NOMO-1 treated with DMSO at 0.1 percent for 48 hours (cell line): ENCODE results near the gene SLC34A1.
"Not testable (repeated sequence)": the region's sequence is repeated elsewhere in the genome, so short reads cannot be mapped to it uniquely, and the experiment has no call there.

ENCODE experiments used
- DNase-seq: peaks from one replicate; lab custom pipeline; 2025; ENCODE audit not compliant: unreplicated experiment; lab: John Stamatoyannopoulos, UW

SLC34A1 gene

DNA sequence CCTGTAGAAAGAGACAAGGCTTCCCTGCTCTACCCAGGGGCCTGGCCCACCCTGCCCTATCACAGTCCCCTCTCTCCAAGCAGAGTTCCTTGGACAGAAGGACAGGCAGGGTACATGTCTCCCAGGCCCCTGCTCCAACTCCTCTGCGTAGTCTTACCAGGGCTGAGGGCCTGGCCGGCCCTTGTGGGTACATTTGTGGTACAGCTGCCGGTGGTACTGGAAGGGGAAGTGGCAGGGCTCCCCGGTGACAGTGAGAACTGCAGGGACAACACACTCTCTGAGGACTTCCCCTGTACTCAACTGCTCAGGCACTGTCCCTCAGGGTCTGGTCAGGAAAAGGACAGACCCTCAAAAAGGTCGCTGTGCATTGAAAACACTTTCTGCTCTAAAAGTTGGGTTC lies 21.6 kb downstream of the SLC34A1 start:
- peak; percentile 89 for DNase-seq

DNA sequence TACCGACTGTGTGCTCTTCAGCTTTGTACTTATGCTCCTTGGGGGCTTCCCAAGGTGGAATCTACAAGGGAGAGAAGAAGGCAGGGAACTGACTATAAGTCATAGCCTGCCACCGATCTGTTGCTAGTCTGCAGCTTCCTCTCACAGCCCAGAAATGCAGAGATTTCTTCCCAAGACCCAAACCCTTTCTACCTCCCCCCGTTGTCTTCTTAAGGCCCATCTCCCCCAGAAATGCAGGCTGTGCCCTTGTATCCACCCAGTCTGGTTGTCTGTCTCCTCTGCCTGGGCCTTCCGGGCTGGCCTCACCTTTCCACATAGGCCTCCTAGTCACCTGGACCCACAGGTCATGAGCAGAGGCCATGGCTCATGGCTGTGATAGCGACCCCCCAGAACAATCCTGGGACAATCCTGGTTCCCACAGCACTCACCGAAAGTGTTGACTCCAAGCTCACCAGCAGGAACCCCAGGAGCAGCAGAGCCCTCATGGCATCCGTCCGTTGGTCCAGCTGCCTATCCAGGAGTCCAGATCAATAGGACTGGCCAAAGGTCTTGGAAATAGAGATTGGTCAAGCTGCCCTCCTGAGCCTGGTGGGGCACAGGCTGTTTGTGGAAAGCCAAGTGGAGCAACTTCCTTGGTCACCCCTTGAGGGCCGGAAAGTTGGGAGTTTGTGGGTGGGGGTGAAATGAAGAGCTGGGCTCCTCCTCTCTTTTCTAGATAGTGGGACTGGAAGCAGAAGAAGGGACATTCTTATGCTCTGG lies 25.0 kb downstream of the SLC34A1 start, which contains the start of gene F12:
Gene F12, minus strand, starts transcription at position 522 of the 759 bp plus-strand sequence. Its CDS starts 37 bp downstream, at position 485.
- DNase-seq: no peak

DNA sequence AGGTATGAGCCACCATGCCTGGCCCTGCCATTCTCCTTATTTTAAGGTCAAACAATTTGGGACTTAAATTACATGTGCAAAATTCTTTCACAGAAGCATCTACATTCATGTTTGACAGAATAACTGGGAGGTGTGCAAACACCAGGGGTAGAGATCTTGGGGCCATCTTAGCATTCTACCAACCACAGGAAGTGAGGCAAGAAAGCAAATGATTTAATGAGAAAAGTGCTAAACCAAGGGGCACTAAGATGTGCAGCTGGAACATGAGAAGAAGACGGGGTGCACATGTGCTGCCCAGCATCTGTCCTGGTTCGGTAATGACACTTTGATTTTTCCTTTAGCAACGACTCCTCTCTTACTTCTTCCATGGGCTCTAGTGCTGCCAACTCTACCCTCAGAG lies 26.3 kb downstream of the SLC34A1 start:
- peak; percentile 44 for DNase-seq

DNA sequence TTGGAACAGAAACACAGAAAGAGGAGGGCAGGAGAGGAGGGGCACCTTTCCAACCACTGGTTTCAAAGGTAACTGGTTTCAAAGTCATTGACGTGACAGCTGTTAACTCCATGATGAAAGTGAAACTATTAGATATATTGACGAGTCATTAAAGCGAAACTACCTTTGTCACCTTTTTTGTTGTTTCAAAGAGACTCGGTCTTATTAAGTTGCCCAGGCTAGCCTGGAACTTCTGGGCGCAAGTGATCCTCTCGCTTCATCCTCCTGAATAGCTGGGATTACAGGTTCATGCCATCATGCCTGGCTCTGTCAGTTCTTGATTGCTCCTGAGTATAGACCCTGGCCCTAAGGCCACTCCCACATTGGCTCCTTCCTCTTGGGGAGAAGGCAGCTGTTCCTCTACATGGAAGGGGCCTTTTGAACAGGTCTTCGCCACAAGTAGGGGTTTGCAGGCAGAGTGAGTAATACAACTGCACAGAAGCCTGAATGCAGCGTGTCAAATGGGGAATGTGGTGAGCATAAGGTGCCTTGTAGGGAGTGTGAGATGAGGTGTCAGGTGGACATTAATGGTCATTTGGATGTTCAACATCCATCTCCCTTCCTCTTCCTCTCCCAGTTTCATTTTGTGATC lies 28.5 kb downstream of the SLC34A1 start:
- DNase-seq: no peak

DNA sequence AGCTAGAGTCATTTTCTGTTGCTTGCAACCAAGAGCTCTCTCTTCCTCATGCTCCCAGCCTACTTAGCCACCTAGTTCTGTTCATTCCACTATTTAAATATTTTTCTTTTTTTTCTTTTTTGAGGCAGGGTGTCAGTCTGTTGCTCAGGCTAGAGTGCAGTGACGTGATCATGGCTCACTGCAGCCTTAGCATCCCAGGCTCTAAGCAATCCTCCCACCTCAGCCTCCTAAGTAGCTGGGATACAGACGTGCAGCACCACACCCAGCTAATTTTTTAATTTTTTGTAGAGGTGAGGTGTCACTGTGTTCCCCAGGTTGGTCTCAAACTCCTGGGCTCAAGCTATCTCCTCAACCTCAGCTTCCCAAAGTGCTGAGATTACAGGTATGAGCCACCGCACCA lies 30.2 kb downstream of the SLC34A1 start:
- no peak for DNase-seq

DNA sequence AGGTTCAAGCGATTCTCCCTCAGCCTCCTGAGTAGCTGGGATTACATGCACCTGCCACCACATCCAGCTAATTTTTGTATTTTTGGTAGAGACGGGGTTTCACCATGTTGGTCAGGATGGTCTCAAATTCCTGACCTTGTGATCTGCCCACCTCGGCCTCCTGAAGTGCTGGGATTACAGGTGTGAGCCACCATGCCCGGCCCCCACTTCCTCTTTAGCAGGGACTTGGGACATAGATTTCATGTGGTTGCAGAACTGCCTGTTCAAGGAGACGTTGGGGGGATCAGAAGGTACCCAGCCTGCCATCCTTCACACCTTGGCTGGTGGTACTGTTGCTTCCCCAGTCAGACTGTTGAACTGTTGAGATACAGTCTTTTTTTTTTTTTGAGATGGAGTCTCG lies 32.8 kb downstream of the SLC34A1 start:
- not testable (repeated sequence) for DNase-seq

DNA sequence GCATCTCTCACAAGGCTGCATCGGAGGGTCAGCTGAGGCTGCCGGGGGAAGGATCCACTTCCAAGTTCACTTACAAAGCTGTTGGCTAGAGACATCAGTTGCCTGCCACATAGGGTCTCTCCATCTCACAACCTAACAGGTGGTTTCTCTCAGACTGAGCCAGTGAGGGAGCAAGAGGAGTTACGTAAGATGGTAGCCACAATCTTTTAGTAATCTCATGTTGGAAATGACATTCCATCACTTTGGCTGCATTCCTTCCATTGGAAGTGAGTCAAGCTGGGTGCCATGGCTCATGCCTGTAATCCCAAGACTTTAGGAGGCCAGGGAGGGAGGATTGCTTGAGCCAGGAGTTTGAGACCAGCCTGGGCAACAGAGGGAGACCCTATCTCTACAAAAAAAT lies 34.8 kb downstream of the SLC34A1 start:
- DNase-seq: no peak

DNA sequence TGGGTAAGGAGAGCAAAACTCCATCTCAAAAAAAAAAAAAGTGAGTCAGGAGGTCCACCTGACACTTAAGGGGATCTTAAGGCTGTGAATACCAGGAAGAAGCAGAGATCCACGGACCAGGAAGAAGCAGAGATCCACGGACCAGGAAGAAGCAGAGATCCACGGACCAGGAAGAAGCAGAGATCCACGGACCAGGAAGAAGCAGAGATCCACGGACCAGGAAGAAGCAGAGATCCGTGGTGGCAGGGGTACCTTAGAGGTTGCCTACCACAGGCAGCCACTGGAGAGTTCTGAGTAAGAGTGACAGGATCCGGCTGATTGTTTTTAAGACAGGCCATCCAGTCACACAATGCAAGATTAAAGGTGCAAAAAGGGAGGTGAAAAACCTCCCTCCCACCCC lies 36.2 kb downstream of the SLC34A1 start:
- not testable (repeated sequence) for DNase-seq

DNA sequence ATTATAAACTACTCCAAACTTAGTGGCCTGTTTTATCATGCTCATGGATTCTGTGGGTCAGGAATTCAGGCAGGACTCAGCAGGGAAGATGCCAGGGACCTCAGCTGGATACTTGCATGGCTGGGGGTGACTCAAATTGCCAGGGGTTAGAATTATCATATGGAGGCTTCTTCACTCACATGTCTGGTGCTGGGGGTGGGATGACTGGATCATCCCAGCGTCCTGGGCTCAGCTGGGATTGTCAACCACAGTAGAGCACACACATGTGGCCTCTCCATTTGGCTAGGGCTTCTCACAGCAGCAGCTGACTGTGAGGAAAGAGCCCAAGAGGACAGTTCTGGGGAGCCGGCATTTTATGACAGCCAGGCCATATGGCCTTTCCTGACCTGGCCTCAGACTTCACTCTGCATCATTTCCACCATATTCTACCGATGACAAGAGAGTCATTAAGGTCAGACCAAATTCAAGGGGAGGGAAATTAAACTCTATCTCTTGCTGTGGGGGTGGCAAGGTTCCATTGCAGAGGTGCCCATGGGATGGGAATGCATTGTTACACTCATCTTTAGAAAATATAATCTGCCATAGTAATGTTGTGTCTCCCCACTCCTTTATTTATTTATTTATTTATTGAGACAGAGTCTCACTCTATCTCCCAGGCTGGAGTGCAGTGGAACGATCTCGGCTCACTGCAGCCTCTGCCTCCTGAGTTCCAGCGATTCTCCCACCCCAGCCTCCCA lies 37.0 kb downstream of the SLC34A1 start:
- DNase-seq: no peak

DNA sequence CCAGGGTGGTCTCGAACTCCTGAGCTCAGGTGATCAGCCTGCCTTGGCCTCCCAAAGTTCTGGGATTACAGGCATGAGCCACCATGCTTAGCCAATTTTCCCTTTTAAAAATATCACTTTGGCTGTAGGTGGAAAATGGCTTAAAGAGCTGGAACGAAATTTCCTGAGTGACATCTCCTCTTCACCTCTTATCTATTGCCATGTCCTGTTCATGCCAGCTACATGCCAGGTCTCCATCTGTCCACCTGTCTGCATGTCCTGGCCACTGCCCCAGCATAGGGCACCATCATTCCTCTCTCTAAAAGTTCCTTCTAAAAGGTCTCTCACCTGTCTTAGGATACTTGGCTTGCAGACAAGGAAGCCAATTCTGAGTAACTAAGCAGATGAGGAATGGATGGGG lies 39.4 kb downstream of the SLC34A1 start:
- DNase-seq: no peak

DNA sequence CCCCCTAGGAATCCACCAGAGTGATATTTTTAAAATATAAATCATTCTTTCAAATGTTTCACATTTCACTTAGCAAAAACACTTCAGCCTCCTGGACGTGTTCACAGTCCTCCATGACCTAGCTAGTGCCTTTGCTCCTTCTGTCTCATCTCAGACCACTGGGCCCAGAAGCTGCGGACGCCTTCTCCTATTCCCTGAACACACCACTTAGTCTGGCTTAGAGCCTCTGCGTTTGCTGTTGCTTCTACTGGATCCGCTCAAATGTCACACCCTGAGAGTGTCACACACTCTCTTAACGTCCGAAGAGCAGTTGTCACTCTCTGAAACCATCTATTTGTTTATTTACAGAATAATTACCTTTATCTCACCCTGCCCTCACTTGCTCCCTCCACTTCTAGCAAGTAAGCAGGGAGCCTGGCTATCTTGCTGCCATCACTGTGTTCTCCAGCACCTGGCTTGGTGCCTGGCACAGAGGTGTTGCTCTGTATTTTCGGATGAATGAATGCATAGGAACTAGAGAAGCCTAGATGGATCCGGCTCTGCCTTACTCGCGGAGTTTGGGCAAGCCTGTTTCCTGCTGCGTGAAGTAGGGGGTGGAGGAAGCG lies 41.1 kb downstream of the SLC34A1 start:
- no peak for DNase-seq

DNA sequence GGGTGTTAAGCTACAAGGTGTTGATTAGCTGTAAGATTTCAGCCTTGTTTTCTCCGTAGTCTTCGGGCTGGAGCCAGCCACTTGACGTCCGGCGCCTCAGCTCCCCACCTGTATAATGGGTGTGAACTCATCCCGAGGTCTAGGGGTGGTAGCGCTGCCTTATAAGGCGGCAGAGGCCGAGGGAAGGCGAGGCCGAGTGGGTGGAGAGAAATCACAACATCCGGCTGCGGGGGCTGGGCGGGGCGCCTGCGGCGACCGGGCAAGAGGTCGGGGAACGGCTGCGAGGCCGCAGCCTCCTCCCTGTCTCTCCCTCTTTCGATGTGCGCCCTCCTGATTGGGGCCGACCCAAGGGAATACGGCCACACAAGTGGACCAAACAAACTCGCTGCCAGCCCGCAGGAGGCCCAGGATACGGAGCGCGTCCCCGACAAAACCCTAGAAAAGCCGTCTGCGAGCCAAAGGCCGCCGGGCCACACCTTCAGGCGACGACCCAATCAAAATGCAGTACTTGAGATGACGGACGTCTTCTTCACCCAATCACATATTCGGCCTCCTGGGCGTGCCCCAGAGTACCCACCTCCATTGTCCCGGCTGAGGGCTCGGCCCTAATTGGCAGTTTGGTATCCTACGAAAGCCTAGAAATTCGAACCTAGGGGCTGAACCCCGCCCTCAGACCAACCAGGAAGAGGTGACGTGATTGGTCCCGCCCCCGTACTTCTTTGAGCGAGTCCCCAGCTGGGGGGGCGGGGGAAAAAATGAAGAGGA lies 41.7 kb downstream of the SLC34A1 start:
- DNase-seq: peak; percentile 100

DNA sequence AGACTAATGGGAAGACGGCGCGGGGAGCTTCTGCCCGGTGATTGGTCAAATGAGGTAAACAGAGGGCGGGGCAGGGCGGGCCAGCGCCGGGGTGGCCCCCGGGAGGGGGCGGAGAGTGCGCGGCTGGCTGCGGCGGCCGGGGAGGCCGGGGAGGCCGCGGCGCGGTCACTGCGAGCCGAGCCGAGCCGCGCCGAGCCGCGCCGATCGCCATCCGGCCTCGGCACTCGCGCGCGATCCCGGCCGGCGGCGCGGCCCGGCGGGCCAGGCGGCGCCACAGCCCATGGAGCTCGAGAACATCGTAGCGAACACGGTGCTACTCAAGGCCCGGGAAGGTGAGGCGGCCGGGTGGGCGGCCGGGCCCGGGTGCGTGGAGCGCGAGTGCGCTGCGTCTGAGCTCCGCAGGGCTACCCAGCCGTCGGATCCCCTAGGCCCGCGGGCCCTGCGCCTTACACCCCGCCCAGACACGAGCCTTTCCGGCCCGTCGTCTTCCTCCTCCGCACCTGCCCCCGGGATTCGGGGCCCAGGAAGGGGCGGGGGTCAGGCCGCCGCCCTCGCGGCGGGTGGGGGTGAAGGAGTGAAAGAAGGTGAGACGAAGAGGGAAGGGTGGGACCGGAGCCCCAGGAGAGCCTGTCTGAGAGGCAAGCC lies 42.5 kb downstream of the SLC34A1 start, which contains the start of gene GRK6:
Gene GRK6, plus strand, starts transcription at position 111 of the 645 bp plus-strand sequence. Its CDS starts 170 bp downstream, at position 281.
- no peak for DNase-seq

DNA sequence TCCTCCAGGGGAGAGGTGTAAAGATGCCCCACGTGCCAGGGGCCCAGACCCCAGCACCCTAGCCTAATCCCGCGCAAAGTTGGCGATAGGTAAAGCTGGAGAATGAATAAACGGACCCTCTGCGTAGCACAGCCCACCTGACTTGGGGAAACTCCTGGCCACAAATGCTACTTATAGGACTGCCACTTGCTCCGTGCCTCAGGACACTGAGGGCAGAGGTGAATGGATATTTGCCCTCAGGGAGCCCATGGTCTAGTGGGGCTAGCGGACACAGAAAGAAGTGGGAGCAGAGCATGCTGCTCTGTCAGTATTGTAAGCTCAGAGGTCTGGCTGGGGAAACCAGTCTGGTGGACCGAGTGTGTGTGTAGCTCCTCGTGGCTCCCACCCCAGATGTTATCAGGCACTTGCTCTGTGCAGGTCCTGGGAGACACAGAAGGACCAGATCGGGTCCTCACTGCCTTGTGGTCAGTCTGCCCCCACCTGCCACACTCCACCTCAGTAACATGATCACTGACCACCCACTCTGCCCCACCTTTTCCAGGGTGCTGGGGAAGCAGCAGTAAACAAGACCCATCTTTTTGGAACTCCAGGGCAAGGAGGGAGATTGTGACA lies 43.1 kb downstream of the SLC34A1 start:
- no peak for DNase-seq

DNA sequence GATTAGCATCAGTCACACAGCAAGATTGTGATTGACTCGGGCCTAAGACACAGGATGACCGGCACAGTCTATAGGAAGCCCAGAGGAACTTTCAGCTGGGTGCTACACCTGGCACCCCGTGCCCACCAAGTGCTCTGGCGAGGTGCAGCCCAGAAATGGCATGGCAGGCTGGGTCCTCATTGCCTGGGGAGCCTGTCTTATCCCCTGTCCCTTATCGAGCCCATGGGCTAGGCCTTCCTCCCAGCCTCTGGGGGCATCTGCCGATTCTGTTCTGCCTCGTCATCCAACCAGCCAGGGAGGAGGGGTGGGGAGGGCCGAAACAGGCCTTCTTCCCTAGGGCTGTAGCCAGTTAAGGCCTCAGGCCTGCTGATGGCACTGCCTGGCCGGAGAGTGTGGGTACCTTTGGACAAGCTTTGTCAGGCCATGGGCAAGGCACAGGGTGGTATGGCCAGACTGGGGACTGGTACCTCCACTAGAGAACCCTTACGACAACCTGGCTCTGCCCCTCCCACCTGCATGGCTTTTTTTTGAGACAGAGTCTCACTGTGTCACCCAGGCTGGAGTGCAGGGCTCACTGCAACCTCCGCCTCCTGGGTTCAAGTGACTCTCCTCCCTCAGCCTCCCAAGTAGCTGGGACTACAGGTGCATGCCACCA lies 43.8 kb downstream of the SLC34A1 start:
- DNase-seq: peak; percentile 58

DNA sequence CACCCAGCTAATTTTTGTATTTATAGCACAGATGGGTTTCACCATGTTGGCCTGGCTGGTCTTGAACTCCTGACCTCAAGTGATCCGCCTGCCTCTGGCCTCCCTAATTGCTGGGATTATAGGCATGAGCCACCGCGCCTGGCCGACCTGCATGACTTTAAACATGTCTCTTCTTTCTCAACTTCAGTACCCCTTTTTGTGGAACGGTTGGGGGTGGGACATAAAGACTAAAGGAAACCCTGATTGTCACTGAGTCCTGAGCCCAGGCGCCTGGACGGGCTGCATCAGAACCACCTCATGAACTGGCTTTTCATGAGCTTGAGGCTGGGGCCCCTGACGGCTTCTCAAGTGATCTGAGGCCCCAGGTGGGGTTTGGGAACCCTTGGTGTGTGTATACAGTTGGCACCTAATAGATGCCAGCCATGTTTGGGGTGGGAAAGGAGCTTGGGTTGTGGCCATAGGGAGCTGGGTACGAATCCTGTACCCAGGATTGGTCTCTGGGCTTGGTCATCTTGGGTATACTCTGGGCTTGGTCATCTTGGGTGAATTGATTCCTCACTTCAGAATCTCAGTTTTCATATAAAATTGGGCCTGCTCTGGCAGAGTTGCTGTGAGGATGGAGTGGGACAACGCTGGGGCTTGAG lies 44.5 kb downstream of the SLC34A1 start:
- no peak for DNase-seq

DNA sequence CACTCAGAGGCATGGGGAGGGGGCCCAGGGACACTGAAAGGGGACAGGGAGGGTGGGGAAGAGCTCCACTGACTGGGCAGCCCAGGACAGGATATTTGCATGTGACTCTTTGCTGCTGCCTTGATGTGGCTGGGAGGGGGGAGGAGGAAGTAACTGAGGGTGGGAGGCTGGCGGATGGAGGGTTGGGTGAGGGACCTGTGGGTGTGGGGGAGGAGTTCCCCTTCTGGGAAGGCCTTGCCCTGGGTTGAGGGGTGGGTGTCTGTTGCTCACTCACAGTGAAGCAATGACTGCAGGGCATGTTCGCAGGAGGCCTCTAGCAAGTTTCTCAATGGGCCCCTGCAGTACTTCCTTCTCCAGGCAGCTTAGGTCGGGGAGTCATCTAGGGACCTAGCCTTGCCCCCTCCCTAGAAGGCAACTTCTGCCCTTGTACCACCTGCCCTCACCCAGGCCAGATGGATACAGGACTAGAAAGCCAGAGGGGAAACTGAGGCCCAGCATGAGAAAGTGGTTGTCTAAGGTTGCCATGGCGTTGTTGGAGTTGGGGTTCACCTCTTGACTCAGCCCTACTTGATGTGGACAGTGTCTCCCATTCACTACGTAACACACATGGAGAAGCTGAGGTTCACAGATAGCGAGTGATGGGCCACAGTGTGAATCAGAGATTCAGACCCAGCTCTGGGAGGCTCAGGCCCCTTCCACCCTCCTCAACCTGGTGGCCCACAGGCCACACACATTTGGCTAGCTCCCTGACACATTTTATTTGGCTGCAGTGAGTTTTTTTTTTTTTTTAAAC lies 45.2 kb downstream of the SLC34A1 start:
- DNase-seq: peak; percentile 98
